OCI-M1 (cell line): ENCODE data around the gene PI4KB.
A peak's percentile ranks its signal among the peaks of the same experiment; 100 is the strongest.
"Not testable (repeated sequence)": the region's sequence is repeated elsewhere in the genome, so short reads cannot be mapped to it uniquely, and the experiment has no call there.

ENCODE experiments used
- DNase-seq: peaks from one replicate; lab custom pipeline; 2025; lab: John Stamatoyannopoulos, UW

PI4KB gene

GRCh38 chr1:151327223-151327902, at the start of gene PI4KB:
PI4KB (minus strand) TSS chr1:151327416; CDS start chr1:151316481, 10,935 bp downstream.
- peak; percentile 99 for DNase-seq

GRCh38 chr1:151373196-151373595, 46.0 kb upstream of the PI4KB start:
- no peak for DNase-seq

- peak; percentile 57 for DNase-seq
Observed at GRCh38 chr1:151372058-151372934, 45.1 kb upstream of the PI4KB start, which contains the start of gene SELENBP1. SELENBP1 (minus strand) TSS chr1:151372705; CDS start chr1:151372641, 64 bp downstream.

GRCh38 chr1:151371370-151372057, 44.3 kb upstream of the PI4KB start:
- peak; percentile 59 for DNase-seq

DNA sequence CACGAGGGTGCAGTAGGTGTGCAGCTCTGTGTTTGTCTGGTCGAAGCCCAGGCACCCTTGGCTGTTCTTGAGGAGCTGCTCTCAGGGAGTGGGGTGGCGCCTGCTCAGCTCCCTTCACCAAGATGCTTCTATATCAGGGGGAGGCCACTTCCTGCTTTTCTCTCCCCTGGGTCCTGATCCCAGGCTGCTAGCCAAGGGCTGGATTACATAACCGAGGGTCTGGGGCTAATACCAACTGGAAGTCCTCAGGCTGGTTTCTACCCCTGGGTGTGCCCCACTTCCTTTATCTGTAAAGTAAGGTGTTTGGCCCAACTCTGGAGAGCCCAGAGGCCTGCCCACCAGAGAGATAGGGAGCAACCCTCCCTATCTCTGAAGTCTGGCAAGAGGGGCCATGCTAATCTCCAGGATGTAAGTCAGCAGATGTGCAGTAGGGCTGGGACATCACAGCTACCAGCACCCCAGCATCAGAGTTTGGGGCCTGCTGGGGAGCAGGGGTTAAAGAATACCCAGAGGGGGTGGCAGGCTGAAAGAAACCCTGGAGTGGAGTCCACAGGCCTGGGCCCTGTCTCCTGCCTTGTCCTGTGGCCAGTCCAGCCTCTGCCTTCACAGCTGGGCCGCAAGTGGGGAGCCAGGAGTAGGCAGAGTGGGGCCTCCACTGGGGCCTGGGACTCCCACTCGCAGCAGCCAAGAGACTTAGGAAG, 43.1 kb upstream of the PI4KB start:
- peak; percentile 74 for DNase-seq

DNA sequence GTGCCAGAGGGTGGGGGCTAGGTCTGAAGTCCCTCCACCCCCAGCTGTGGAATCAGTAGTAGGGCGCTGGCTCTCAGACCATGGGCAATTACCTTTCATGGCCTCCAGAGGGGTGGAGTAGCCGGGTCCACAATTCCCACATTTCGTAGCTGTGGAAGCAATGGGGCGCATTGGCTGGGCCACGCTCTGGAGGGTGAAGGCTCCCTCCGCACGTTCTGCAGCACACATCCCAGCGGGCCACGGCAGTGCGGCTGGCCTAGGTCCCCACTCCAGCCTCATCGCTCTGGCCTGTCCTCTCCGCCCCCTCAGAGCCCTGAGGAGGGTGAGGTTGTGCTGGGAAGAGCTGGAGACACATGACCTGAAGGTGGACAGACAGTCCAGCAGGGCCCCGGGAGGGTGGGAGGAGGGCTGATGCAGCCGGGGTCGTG, 42.4 kb upstream of the PI4KB start:
- DNase-seq: no peak

DNA sequence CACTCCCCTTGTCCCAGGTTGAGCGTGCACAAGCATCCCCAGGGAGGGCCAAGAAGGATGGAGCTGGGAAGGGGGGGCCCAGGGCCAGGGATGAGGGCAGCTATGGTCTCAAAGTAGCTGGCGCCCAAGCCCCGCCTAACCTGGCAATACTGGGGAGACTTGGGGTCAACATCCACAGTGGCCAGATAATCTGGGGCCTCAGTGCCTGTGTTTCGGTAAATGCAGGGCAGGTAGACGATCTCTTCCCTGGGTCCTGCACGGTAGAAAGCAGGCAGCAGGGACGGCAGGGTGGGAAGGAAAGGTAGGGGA, 42.0 kb upstream of the PI4KB start:
- DNase-seq: no peak

DNA sequence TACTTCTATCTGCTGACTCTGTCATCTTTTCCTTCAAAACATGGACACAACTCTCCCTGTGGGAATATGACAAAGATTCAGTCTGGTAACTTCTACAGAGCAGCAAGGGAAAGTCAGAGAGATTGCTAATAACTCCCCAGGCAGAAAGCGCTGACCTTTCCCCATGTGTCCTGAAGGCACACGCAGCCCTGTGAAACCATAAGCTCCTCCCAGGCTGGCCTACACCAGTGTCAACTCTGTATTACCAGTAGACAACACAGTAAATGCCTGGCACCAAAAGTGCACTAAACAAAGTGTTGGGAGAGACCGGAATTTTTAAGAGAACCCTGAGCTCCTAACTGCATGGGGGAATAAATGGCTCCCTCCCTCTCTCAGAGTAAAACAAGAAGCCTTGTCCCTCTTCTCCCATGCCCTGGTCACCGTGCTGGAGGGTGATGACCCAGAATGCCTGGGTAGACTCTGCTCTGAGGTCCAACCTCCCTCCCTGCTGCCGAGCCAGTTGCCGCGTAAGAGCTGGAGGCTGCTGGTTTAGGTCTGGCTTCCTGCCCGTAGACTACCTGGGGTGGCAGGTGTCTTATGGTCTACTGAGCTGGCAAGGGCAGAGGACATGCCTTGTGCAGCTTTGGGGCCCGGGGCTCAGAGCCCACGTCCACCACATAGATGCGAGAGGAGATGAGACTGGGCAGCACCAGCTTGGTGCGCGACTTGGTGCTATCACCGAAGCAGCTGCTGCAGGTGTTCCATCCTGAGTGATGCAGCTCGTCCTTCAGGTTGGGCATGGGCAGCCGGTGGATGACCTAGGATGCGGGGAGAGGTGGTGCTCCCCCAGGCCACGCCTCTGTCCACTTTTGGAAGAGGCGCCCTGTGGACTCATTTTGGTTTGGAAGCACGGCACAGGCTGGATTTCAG, 41.4 kb upstream of the PI4KB start:
- DNase-seq: no peak

DNA sequence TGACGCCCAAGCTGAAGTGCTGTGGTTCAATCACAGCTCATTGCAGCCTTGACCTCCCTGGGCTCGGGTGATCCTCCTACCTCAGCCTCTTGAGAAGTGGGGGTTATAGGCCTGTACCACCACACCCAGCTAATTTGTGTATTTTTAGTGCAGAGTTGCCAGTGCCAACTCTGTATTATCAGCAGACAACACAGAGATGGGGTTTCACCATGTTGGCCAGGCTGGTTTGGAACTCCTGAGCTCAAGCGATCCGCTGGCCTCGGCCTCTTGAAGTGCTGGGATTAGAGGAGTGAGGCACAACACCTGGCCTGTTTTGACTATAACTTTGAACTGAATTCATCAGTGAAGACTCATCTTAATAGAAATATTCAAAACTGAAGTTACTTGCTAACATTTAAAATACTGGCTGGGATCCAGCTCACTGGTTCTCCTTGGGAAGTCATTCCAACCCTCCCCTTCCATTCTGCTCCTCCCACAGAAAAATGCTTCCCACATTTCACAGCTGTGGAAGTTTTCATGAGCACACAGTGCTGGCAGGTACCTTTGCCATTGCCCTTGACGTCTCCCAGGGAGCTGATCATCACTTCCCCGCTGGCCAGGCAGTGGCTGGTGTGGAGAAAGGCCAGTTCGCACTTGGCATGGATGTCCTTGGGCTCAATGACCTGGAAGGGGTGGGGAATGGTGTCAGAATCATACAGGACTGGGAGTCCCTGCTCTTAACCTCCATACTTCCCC, 40.6 kb upstream of the PI4KB start:
- no peak for DNase-seq

- no peak for DNase-seq
Observed at GRCh38 chr1:151364996-151365395, 37.8 kb upstream of the PI4KB start.

DNA sequence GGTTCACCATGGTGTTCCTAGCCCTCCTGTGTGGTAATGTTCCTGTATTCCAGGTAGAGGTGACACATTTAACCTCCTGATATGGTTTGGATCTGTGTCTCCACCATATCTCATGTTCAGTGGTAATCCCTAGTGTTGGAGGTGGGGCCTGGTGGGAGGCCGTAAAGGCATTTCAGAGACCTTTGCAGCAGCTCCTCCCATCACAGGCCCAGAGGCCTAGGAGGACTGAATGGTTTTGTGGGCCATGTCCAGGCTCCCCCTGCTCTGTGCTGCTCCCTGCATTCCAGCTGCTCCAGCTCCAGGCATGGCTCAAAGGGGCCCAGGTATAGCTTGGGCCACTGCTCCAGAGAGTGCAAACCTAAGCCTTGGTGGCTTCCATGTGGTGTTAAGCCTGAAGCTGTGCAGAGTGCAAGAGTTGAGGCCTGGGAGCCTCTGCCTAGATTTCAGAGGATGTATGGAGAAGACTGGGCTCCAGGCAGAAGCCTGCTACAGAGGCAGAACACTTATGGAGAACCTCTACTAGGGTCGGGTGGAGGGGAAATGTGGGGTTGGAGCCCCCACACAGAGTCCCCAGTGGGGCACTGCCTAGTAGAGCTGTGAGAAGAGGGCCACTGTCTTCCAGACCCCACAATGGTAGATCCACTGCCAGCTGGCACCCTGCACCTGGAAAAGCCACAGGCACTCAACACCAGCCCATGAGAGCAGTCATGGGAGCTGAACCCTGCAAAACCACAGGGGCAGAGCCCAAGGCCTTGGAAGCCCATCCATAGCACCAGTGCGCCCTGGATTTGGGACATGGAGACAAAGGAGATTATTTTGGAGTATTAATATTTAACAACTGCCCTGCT, 35.3 kb upstream of the PI4KB start:
- DNase-seq: no peak

DNA sequence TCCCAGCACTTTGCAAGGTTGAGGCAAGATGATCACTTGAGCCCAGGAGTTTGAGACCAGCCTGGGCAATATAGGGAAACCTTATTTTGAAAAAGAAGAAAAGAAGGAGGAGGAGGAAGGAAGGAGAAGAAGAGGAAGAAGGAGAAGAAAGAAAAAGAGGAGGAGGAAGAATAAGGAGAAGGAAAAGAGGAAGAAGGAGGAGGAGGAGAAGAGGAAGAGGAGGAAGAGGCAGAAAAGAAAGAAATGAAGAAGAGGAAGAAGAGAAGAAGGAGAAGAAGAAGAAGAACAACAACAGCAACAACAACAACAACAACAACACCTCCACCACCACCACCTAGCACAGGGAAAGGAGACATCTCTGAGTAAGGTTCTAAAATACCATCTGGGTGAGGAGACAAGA, 34.7 kb upstream of the PI4KB start:
- no peak for DNase-seq

GRCh38 chr1:151356696-151357095, 29.5 kb upstream of the PI4KB start:
- DNase-seq: no peak

DNA sequence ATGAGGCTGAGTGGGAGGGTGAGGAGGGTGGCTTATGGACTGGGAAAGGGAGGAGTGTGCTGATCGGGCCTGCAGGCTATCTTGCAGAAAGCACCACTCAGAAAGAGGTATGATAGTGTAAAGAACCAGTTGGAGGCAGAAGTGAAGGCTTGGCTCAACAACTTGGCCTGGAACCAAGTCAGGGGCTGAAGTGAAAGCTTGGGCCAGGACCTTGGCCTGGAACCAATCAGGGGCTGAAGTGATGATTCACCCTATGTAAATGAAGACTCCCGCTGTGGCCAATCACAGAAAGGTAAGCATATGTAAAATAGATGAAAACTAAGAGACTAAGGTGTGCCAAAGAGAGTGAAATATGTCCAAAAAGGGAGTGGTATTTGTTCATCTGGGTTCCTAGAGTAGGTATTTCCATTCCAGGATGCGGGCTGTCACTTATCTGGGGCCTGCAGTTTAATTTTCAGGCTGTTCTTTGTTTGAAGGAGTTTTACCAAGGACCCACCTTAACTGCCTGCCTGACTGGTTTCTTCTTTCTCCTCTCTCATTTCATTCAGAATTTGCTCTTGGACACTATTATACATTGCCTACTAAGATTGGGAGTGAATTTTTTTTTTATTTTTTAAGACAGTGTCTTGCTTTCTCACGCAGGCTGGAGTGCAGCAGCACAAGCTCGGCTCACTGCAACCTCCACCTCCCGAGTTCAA, 25.0 kb upstream of the PI4KB start:
- DNase-seq: peak; percentile 80

GRCh38 chr1:151350323-151350722, 23.1 kb upstream of the PI4KB start:
- not testable (repeated sequence) for DNase-seq

GRCh38 chr1:151347523-151348246, 20.5 kb upstream of the PI4KB start:
- no peak for DNase-seq

DNA sequence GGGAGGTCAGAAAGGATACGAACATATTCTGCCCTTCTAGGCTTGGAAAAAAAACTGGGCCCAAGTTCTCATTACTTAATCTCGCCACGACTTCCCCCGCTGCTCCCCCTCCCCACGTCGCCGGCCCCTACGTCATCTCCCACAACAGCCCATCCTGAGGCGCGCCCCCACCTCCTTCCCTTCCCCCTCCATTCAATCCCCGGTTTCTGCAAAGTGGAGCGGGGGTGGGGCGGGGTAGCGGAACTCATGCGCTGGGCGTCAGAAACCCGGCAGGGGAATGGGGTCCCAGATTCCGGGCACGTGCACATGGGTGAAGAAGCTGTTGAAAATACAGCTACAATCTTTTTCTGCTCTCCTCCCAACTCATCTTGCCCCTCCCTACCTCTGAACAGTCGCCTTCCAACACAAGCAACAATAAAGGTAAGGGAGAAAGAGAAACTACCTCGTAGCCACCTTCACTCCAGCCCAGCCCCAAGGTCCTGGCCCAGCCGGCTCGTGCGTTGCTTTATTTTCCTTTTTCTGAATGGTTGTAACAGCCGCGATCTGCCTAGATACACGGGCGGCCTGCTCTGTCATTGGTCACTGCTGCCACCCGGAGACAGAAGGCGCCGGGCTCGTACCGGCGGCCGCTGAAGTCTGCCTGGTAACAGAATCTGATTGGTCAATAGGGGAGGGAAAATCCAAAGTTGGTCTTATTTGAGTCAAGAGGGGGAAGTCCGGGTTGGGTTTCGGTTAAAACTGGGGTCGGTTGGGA, 19.7 kb upstream of the PI4KB start, which contains the start of gene RFX5:
TSS of gene RFX5 (minus strand) at position 484 of the 754 bp plus-strand sequence. CDS start 932 bp downstream, outside the sequence.
- peak; percentile 100 for DNase-seq
